ENCODE data around the gene NCK2.

GRCh38 chr2:105803773-105804172 is 59.1 kb downstream of the NCK2 start:
- no peak for TF ChIP-seq CHD2 (IDR thresholded peaks at IDR 0.05; ENCODE audit: low read length, partially characterized antibody)
- no peak for TF ChIP-seq ZBTB33 (IDR thresholded peaks at IDR 0.05; ENCODE audit: borderline replicate concordance, low read depth)
- TF ChIP-seq ELF1 (IDR thresholded peaks at IDR 0.05): no peak
- TF ChIP-seq EZH2phosphoT487 (IDR thresholded peaks at IDR 0.05; ENCODE audit: borderline replicate concordance, low read depth): no peak
- TF ChIP-seq CTCF (IDR thresholded peaks at IDR 0.05): no peak
- TF ChIP-seq REST (IDR thresholded peaks at IDR 0.05; ENCODE audit: low read depth, low read length): no peak
- TF ChIP-seq EP300 (IDR thresholded peaks at IDR 0.05; ENCODE audit: borderline replicate concordance in 1 of 2, low read depth in 1 of 2, low read length in 1 of 2): no peak

Measured in SK-N-SH (cell line).